Measurements from ENCODE around the gene TRAPPC3.
A peak's percentile ranks its signal among the peaks of the same experiment; 100 is the strongest.
"Not testable (repeated sequence)": the region's sequence is repeated elsewhere in the genome, so short reads cannot be mapped to it uniquely, and the experiment has no call there.

Gene TRAPPC3

DNA sequence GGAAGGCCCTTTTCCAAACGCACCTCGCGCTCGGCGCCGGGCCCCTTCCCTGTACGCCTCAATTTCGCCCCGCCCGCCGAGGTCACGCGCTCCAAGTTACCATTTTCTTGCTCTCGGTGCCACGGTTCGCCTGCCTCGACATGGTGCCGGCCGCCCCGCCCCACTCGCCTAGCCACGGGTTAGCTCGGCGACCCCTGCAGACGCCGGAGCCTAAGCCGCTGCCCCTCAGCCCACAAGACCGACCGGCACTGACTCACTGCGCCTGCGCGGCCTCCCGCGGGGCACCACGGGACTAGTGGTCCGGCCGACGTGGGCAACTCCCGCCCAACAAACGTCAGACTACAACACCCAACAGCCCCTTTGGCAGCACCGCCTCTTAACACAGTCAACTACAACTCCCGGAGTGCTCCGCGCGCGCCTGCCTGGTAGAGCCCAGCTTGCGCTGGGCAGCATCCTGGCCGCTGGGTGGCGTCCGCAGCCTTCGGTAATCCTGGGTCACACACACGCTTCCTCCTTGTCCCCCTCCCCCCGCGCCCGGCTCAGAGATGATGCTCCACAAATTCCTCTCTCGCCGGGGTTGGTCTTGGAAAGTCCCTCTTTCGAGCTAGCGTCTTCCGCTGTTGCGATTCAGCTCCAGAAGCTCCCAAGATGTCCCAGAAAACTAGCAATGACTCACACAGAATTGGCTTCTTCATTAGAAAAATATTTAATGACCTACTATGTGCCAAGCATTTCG is at the start of gene TRAPPC3:
TRAPPC3 (minus strand) TSS at position 250 of the 736 bp plus-strand sequence; CDS start at position 142, 108 bp downstream.
- peak; percentile 99 for DNase-seq

DNA sequence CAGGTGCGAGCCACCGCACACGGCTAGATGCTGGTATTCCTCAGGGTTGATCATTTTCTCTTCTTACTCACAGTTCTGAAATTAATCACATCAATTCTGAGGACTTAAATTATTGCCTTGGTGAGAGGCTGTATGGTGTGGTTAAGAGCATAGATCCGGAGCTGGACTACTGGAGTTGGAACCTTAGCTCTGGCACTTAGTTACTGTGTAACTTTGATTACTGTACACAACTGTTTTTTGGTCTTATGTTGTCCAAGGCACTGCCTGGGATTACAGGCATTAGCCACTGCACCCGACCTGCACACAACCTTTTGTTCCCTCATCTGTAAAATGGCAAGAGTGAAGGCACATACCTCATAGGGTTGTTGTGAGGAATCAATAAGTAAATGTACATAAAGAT is 49.4 kb upstream of the TRAPPC3 start:
- no peak for DNase-seq

DNA sequence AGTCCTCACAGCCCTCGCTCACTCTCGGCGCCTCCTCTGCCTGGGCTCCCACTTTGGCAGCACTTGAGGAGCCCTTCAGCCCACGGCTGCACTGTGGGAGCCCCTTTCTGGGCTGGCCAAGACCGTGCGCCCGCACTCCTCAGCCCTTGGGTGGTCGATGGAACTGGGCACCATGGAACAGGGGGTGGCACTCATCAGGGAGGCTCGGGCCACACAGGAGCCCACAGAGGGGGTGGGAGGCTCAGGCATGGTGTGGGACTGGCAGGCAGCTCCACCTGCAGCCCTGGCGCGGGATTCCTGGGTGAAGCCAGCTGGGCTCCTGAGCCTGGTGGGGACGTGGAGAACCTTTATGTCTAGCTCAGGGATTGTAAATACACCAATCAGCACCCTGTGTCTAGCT is 47.5 kb upstream of the TRAPPC3 start:
- DNase-seq = not testable (repeated sequence)

DNA sequence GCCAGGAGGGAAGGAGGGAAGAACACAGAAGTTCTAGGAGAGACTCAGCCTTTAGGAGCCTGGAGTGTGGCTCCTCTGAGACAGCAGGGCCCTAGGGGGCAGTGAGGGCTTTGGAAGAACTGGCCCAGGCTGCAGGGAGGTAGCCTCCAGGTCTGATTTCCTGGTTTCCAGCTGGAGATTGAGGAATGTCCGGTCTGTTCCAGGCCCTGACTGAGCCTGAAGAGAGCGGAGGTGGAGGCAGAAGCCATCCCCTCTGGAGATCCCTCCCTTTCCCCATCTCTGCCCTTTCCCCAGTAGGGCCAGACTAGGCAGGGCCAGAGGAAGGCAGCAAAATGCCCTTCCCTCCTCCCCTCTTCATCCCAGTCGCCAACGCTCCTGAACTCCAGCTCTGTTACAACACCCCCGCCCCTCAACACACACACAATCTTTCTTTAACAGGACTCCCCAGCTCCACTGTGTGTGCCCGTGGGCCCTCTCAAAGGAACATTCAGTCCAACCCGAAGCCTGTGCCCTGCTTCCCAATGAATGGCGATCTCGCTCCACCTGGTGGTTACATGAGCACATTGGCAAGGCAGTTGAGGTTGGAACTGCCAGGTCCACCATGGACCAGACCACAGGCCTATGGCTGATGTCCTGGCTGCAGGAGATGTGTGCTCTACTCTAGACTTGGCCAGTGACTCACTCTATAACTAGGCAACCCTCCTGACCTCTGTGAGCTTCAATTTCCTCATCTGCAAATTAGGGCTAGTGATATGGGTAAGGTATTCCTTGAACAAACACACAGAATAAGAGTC is 38.7 kb upstream of the TRAPPC3 start:
- DNase-seq = peak; percentile 74

DNA sequence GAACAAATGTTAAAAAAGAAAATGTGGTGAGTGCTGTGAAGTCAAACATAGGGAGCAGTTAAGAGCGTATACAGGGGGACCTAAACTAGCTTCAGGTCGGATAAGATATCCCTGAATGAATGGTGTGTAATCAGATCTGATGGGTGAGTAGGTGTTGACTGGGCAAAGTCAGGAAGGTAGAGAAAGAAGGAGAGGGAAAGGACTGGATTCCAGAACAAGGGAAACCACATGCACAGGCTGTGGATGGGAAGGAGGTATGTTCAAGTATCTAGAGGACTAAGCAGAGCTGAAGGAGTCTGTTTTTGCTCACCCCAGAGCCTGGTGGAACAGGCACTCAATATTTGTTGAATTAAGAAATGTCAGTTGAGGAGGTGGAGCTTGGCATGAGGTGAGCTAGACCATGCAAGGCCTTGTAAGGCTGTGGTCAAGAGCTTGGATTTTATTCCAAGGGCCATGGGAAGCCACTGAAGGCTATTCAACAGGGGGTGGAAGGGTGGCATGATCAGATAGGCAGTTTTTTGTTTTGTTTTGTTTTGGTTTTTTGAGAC is 34.1 kb upstream of the TRAPPC3 start:
- no peak for DNase-seq

DNA sequence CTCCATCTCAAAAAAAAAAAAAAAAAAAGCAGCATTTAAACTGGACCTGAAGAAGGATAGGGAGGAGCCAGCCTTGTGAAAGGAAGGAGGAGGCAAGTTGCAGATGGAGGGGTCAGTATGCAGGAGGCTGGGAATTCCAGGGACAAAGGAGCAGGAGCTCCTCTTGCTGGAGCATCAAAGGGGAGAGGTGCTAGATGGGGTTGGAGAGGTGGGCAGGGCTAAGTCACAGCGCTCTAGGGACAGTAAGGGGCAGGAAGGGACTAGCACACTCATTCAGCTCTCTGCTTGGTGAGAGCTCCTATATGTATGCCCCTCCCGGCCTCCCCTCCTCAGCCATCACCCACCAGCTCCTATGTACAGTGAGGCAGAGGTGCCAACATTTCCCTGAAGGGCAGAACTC is 33.4 kb upstream of the TRAPPC3 start:
- DNase-seq = no peak

DNA sequence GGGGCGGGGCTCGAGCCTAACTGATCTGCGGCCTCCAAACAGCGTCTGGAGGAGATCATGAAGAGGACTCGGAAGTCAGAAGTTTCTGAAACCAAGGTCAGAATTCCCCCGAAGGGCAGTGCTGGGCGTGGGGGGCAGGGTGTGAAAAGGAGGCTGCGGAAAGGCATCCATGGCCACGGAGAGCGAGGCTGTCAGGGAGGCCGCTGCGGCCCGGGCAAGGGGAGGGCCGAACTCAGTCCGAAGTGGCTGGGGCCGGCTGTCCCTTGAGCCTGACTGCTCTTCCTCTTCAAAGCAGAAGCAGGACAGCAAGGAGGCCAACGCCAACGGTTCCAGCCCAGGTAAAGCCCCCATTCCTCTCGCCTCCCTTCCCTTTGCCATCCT is 29.9 kb upstream of the TRAPPC3 start:
- DNase-seq = no peak

DNA sequence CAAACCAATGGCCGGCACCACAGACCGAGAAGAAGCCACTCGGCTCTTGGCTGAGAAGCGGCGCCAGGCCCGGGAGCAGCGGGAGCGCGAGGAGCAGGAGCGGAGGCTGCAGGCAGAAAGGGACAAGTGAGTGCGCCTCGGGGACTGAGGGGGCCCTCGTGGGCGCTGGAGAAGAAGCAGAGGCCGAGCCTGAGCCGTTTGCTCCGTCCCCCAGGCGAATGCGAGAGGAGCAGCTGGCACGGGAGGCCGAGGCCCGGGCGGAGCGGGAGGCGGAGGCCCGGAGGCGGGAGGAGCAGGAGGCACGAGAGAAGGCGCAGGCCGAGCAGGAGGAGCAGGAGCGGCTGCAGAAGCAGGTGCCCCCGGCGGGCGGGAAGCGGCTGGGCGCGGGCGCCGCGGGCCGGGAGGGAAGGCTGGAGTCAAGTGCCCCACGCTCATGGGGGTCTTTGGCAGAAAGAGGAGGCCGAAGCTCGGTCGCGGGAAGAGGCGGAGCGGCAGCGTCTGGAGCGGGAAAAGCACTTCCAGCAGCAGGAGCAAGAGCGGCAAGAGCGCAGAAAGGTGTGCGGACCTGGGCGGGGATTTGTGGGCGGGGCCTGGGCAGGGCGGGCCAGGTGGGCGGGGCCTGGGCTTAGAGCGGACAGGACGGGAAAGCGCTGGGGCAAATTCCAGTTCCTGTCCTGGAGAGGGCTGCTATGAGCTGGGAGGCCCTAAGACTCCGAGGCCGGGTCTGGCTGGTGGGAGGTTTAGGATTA is 29.4 kb upstream of the TRAPPC3 start:
- no peak for DNase-seq

DNA sequence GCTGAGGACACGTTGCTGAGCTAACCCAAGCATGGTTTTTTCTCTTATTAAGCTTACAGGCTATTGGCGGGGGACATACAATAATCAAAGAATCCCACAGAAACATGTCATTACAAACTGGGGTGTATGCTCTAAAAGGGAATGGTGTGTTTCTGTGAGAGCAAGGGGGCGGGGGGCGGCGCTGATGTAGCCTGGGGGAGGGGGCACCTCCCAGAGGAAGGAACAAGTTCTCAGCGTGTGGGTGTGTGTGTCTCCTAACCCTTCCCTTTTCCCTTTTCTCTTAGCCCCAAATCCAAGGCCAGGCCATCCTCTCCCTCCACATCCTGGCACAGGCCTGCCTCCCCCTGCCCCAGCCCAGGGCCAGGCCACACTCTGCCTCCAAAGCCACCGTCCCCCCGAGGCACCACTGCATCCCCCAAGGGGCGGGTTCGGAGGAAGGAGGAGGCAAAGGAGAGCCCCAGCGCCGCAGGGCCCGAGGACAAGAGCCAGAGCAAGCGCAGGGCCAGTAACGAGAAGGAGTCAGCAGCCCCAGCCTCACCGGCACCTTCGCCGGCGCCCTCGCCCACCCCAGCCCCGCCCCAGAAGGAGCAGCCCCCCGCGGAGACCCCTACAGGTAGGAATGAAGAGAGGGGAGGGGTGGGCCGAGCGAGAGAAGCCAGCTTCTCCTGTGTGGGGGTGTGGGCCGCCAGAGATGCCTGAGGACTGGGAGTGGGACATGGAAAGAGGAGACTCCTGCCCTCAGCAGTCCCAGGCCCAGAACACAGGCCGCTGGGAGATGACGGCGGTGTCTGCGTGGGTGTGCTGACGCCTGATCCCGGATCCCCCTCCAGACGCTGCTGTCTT is 28.5 kb upstream of the TRAPPC3 start:
- no peak for DNase-seq

DNA sequence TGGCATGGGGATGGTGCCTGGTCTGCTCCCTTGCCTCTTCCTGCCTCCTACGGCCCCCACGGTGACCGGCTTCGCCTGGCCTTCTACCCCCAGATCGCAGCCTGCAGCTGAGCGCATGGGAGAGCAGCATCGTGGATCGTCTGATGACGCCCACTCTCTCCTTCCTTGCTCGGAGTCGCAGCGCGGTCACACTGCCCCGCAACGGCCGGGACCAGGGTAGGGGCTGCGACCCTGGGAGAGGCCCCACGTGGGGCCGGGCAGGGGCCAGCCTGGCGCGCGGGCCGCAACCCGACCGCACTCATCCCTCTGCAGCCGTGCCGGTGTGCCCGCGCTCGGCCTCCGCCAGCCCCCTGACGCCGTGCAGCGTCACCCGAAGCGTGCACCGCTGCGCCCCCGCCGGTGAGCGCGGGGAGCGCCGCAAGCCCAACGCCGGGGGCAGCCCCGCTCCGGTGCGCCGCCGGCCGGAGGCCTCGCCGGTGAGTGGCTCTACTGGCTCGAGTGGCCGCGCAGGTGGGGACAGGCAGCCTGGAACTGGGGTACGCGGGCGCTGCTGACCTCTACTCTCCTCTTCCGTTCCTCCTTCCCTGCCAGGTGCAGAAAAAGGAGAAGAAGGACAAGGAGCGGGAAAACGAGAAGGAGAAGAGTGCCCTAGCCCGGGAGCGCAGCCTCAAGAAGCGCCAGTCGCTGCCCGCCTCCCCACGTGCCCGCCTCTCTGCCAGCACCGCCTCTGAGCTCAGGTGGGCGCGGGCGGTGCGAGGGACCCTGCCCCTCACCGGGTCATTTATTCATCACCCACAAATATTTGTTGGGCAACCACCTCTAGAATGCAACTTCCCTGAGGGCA is 27.0 kb upstream of the TRAPPC3 start:
- DNase-seq = no peak

DNA sequence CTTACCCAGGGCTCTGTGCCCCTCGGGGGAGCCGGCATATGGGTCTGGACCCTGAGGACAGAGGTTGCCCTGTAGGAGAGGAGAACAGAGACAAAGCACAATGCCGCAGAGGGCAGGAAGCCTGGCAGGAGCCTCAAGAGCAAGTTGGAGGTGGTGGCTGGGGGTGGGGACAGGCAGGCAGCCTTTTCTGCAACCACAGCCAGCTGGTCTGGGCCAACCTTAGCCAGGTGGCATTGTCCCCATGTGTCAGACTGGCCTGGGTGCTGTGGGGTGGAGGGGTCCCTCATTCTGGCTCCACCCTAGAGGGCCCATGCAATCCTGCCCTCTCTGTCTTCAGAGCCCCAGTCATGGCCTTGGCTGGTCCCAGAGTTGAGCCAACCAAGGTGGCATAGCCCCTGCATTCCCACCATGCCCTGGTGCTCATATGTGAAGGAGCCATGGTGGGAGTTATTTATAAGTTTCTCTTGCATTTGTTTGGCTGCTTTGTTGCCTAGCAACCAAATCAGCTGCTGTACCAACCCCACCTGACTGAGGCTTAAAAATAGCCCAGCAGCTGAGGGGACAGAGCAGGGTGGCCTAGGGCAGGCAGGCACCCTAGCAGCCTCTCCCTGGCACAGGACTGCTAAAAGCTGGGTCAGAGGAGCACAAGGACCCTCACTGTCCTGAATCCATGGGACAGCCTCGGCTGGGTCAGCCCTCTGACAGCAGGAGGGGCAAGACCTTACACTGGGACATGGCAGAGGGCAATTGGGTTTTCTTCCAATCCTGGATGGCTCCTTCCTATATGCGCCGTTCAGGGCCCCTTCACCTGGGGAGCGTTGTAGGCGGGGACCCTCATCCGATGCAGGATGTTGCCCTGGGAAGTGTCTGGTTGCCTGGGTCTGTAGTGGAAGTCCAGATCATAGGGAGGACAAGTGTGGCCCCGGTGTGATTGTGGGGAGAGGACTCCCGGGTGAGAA is 26.1 kb upstream of the TRAPPC3 start:
- peak; percentile 26 for DNase-seq

DNA sequence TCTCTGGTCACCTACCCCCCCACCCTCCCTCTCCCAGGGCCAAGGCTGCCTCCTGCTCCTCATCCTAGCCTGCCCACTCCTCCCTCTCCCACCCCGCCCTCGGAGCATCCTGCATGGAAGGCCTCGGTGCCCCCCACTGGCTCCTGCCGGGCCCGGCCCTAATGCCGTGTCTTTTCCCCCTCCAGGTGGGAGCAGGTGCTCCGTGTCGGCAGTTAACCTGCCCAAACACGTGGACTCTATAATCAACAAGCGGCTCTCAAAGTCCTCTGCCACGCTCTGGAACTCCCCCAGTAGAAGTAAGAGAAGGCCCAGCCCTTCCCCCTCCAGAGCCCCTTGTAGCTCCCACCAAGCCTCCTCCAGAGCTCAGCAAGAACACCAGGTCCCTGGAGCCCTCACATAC is 25.4 kb upstream of the TRAPPC3 start:
- peak; percentile 59 for DNase-seq

DNA sequence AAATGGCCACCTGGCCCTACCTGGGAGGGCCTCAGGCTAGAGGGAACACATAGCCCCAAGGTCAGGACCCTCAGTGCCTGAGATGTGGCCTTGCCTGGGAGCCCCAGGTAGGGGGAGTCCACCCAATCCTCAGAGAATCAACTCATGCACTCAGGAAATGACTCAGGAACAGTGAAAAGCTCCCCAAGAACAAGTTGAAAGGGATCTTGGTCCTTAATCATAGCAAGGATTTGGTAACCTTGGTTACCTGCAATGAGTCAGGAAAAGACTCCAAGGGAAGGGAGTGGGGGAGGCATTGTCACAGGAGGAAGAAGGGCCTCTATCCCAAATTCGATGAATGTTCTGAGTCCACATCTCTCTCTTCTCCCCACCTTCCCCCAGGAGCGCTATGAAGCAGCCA is 23.7 kb upstream of the TRAPPC3 start:
- DNase-seq = no peak

DNA sequence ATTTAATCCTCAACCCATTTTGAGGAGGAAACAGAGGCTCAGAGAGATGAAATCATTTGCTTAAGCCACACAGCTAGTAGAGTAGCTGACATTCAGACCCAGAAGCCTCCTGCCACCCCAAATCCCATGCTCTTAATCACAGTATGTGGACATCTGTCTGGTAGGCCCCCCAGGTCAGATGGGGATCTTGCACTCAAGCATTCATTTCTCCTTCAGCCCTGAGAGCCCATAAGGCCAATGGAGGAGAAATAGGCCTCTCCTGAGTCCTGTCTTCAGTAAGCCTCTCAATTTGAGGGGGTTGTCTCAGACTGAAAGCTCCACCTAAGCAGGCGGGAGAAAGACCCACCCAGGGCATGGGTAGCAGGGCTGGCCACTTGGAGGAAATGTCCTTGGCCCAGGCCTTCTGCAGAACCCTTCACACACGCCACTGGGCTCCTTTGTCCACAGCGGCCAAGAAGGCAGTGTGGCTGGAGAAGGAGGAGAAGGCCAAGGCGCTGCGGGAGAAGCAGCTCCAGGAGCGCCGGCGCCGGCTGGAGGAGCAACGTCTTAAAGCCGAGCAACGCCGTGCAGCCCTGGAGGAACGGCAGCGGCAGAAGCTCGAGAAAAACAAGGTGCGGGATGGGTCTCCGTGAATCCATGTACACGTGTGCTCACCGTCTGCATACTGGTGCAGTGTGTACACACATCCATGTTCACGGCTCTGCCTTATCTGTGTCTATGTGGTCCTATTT is 22.9 kb upstream of the TRAPPC3 start:
- DNase-seq = no peak

DNA sequence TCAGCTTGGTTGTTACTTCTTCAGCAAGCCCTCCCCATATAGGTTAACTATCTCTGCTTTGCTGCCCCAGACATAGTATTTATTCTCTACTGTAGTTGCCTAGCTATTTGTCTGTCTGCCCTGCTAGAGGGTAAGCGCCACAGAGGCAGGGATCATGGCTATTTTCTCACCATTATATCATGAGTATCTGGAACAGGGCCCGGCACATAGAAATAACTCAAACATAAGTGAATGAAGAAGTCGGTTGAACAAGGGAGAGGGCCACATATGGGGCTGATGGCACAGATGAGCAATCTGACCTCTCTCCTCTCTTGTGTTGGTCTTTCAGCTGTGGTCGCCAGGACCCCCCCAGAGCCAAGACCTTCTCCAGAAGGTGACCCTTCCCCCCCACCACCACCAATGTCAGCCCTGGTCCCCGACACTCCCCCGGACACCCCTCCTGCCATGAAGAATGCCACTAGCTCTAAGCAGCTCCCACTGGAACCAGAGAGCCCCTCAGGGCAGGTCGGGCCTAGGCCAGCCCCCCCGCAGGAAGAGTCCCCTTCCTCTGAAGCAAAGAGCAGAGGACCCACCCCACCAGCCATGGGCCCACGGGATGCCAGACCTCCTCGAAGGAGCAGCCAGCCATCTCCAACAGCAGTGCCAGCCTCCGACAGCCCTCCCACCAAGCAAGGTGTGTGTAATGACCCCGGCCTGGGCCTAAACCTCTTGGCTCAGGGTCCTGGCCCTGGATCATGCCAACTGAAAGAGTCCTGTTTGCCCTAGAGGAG is 21.5 kb upstream of the TRAPPC3 start:
- no peak for DNase-seq

DNA sequence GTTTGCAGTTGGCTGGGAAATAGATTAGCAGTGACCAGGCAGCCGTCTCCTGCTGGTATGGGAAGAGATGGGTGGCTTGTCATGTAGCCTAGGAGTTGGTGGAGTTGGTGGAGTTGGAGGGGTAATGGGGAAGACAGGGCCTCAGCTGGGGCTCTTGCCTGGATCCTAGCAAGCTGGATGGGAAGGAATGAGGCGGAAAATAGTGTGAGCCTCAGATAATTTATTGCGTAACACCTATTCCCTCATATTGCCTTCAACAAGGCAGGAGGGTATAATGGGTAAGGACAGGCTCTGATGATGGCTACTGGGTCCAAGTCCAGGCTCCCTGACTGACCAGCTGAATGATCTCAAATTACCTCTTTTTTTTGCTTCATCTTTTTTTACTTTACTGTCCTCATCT is 19.2 kb upstream of the TRAPPC3 start:
- DNase-seq = no peak

DNA sequence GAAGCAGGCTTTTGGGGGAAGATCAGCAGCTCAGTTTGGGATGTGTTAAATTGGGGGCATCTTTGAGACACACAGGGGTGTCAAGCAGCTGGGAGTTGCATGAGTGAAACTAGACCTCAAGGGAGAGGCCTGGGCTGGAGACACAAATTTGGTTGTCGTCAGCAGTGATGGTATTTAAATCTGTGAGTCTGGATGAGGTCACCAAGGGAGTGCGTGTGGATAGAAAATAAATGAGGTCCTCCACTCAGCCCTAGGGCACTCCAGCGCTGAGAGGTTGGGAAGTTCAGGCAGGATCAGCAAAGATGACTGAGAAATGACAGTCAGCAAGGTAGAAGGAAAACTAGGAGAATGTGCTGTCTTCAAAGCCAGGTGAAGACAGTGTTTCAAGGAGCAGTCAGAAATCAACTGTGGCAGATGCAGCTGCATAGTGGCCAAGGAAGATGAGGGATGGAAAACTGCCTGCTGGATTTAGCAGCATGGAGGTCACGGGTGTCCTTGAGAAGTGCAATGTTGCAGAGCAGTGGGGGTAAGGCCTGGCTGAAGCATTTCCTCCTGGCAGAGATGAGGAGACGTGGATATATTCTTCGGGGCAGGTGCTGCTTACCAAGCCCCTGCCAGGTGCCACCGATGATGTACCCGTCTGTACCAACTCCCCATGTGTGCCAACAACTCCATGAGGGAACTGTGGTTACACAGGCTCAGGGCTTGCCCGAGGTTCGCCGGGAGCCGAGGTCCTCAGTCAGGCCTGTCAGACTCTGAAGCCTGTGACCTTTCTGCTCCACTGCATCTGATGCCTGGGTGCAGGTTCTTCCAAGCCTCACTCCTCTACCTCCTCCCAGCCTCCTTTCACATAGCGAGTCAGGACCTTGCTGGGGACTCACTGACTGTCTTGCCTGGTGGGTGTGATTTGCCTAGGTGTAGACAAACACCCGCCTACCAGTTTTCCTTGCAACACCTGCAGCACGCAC is 17.9 kb upstream of the TRAPPC3 start:
- no peak for DNase-seq
